GM18861 (cell line): ENCODE data around the gene NDST1.

ENCODE experiments used
- ATAC-seq: cut with Tn5 transposase; IDR thresholded peaks from one replicate; pipeline ENCODE4 v1.9.1; 2021; ENCODE audit not compliant: unreplicated experiment

NDST1 gene

GRCh38 chr5:150541895-150542294, 34.0 kb downstream of the NDST1 start:
- no peak for ATAC-seq

DNA sequence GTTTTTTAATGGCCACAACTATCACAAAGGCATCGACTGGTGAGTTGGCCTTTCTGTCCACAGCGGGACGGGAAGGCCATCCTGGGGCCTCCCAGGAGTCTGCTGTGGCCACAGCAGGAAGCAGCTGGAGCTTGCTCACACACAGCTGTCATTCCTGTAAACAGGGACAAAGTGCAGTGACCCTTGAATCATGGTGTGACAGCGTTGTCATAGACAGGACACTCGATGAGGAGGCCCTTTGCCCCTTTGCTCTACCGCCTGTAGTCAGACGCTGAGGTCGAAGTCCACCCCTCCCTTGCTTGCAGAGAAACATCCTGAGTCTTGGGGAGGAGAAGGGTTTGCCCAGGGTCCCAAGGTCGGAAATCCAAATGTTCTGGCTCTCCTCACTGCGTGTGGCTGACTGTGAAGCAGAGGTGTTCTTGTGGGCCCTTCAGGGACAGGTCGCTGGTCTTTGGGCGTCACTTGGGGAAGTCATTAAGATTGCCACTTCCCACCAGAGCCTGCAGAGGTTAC, 35.1 kb downstream of the NDST1 start:
- ATAC-seq = no peak

GRCh38 chr5:150544611-150545219, 36.8 kb downstream of the NDST1 start:
- ATAC-seq = peak; percentile 90

DNA sequence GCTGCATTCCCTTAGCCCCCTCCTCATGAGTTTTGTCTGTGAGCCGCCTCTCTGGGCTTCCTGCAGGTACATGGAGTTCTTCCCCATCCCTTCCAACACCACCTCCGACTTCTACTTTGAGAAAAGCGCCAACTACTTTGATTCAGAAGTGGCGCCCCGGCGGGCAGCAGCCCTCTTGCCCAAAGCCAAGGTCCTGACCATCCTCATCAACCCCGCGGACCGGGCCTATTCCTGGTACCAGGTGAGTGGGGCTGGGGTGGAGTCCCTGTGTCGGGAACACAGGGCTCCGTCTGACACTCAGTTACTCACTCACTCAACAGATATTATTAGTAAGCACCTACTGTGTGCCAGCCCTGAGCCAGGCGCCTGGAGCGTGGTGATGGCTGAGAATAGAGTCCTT, 37.3 kb downstream of the NDST1 start:
- no peak for ATAC-seq

GRCh38 chr5:150548123-150548522, 40.2 kb downstream of the NDST1 start:
- ATAC-seq = no peak

DNA sequence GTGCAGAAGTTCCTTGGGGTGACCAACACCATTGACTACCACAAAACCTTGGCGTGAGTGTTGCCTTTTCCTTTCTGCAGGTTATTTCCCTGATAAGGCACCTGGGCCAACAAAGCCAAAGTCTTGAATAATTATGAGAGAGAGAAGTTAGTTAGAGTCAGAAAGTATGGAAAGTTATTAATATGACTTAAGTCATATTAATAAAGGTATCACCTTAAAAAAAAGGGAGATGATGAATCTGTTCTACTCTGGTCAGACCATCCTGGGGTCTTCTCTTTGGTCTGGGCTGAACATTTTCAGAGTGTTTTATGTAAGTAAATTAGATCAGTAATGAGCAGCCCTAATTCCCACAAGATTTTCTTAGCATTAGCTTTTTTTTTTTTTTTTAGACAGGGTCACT, 41.8 kb downstream of the NDST1 start:
- ATAC-seq = no peak

DNA sequence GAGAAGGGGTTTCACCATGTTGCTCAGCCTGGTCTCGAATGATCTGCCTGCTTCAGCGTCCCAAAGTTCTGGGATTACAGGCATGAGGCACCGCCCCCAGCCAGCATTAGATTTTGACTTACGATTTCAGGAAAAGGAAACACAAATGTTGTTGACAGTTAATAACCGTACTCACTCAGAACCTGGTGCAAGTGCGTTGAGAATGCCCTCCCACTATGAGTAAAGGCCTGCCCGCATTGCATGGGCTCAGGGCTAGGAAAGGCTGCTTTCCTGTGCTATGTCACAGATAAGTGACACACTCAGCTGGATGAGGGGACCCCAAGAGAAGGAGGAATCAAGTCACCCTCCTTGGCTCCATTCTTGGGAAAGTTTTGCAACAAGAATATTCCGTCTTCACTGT, 42.4 kb downstream of the NDST1 start:
- no peak for ATAC-seq

DNA sequence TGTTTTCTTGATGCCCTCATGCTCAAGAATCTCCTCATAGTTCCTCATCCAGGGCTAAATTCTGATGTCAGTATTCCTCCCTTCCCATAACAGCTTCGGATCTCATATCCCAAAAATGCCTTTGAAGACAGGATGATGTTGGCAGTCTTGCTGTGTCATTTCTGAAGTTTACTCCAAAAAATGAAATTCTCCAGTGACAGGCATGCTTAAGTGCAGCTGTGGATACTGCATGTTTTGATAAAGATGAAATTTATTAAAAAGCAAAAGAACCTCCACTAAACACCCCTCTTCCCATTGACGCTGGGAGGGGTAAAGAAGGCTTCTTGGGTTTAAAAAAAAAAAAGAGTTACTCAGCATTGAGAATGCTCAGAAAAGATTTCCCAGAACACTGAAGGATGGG, 43.1 kb downstream of the NDST1 start:
- ATAC-seq = no peak

- no peak for ATAC-seq
Observed at GRCh38 chr5:150553402-150553801, 45.5 kb downstream of the NDST1 start.

DNA sequence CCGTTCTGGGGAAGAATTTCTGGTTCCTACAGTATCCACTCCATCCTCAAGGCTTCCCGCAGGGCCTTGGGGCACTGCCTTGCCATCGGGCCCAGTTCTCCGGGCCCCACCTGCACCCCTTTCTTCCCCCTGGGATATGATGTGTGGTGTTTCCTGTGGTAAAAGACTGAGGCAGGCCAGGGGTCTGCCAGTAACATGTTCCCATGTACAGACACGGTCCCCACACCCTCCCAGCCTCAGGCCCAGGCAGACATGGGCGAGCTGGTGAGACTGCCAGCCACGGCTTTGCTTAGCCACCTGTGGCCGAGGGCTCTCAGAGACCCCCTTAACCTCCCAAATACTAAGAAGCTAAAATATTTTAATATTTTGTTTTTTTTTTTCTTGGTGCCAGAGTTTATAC, 46.0 kb downstream of the NDST1 start:
- no peak for ATAC-seq

- no peak for ATAC-seq
Observed at GRCh38 chr5:150554857-150555256, 46.9 kb downstream of the NDST1 start.

- ATAC-seq = no peak
Observed at GRCh38 chr5:150556106-150556505, 48.2 kb downstream of the NDST1 start.

GRCh38 chr5:150556859-150557508, 49.1 kb downstream of the NDST1 start:
- ATAC-seq = no peak

- ATAC-seq = no peak
Observed at GRCh38 chr5:150557509-150557872, 49.6 kb downstream of the NDST1 start.

- ATAC-seq = no peak
Observed at GRCh38 chr5:150558088-150558621, 50.2 kb downstream of the NDST1 start.

GRCh38 chr5:150559088-150559487, 51.2 kb downstream of the NDST1 start:
- ATAC-seq = no peak

- no peak for ATAC-seq
Observed at GRCh38 chr5:150559701-150560100, 51.8 kb downstream of the NDST1 start.

DNA sequence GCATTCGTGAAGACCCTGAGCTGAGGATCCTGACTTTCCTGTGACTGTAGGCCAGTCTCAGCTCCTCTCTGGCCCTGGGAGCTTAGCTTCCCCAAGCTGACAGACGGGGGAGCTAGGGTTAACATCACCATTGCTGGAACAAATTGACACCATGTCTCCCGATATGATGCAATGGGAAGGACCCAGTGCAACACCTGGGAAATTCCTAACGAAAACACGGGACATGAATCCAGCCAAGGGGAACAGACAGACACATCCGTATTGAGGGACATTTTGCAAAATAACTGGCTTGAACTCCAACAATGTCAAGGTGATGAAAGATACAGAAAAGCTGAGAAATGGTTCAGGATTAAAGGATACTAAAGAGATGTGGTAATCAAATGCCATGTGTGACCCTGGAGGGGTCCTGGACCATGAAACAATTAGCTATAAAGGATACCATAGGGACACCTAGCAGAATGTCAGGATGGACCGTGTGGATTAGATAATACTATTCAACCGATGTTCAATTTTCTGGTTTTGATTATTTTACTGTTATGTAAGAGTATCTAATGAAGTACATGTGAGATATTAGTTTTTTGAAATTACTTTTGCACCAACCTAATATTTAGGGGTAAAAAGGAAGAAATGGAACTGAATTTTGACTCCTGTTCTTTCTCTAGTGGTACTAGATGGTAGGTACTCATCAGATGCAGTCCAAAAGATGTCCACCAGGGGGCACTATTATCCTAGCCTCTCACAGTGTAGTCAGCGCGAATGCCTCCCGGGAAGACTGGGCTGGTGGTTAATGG, 52.7 kb downstream of the NDST1 start:
- peak; percentile 67 for ATAC-seq

- ATAC-seq = no peak
Observed at GRCh38 chr5:150561192-150561512, 53.2 kb downstream of the NDST1 start.

GRCh38 chr5:150561571-150562275, 53.8 kb downstream of the NDST1 start:
- no peak for ATAC-seq

DNA sequence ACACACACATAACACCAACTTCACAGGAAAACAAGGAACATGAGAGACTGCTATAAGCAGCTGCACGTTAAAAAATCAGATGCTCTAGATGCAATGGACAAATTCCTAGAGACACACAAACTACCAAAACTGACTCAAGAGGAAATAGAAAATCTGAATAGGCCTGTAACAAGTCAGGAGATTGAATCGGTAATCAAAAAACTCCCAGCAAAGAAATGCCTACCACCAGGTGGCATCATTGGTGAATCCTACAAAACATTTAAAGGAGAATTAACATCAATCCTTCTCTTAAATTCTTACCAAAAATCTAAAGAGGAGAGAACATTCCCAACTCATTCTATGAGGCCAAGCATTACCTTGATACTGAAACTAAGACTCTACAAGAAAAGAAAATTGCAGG, 54.9 kb downstream of the NDST1 start:
- no peak for ATAC-seq
